Sigmoid colon (tissue), 7 donors: ENCODE data around the gene SCYGR1. TPM values are rescaled to one million over a fixed set of nuclear protein-coding genes. Genes with fewer than 3 reads are reported as not detected.

ENCODE experiments used
- DNase-seq: peaks from one replicate; pipeline ENCODE4 v3.0.0-alpha.2; 2019
- H3K27ac ChIP-seq, 4 donors: fragments of 200-600 bp; sonication (generic); one replicate each; pipeline ENCODE4 v1.5.1; 2016 to 2019; ENCODE audit warnings: mild to moderate bottlenecking in 1 of 4
- H3K27me3 ChIP-seq, 3 donors: fragments of 200-600 bp; sonication (generic); one replicate each; pipeline ENCODE4 v1.5.1; 2019; ENCODE audit warnings: mild to moderate bottlenecking in 1 of 3
- H3K36me3 ChIP-seq, 4 donors: fragments of 200-600 bp; sonication (generic); one replicate each; pipeline ENCODE4 v1.5.1; 2016 to 2019
- H3K4me1 ChIP-seq, 4 donors: fragments of 200-600 bp; sonication (generic); one replicate each; pipeline ENCODE4 v1.5.1; 2017 to 2019
- H3K4me3 ChIP-seq, 4 donors: fragments of 200-600 bp; sonication (generic); one replicate each; pipeline ENCODE4 v1.5.1; 2017 to 2019; ENCODE audit warnings: mild to moderate bottlenecking in 2 of 4, moderate library complexity in 1 of 4
- H3K9me3 ChIP-seq, 4 donors: fragments of 200-600 bp in 3 of 4; sonication (generic) in 3 of 4; one replicate each; pipeline versions ENCODE4 v1.5.1 to v1.6.1; 2013 to 2019
- EP300 ChIP-seq, 4 donors: sonication (generic); formaldehyde crosslinking; IDR thresholded peaks; one replicate each; pipeline ENCODE4 v1.6.1; 2017; ENCODE audit warnings: antibody characterized with exemption in 4 of 4
- POLR2A ChIP-seq, 2 donors: fragments of 450-650 bp; IDR thresholded peaks; one replicate each; pipeline ENCODE4 v1.6.1; 2016; ENCODE audit warnings: antibody characterized with exemption in 2 of 2, mild to moderate bottlenecking in 2 of 2, moderate library complexity in 2 of 2
- POLR2AphosphoS5 ChIP-seq, 4 donors: sonication (generic); formaldehyde crosslinking; IDR thresholded peaks; one replicate each; pipeline ENCODE4 v1.6.1; 2017; ENCODE audit warnings: antibody characterized with exemption in 4 of 4
- WGBS, 2 donors: extraction: QIAGEN DNeasy Blood & Tissue Kit; methylation state at CpG; one replicate each; pipeline ENCODE4 v1.1.7; 2013; 5-methylcytosine and 5-hydroxymethylcytosine counted together
- intact Hi-C: fragments of 100-400 bp; cut with DNase I; formaldehyde crosslinking; loops from one replicate; pipeline ENCODE4 v1.15.1; 2023
- polyA plus RNA-seq, 3 donors: library from polyadenylated mRNA; stranded (reverse); fragments of 200-250 nt; gene quantifications; one replicate each; pipeline ENCODE4 v1.2.3, GENCODE V29; 2013
- total RNA-seq, 4 donors: library from RNA; depleted of rRNA; stranded (reverse); fragments of >200 nt; gene quantifications; one replicate each; pipeline ENCODE4 v1.1.0, GENCODE V29; 2016
- TF ChIP-seq, protein P1 (sequence below), 4 experiments: fragments of 450-650 bp in 3 of 4; fragments of 200-600 bp in 1 of 4; IDR thresholded peaks; one replicate each; pipeline ENCODE4 v1.5.1; 2016 to 2019; ENCODE audit warnings: antibody characterized with exemption in 4 of 4, mild to moderate bottlenecking in 3 of 4, moderate library complexity in 2 of 4
- donor health status: healthy with polysubstance abuse.
- donor health status: Bipolar disorder and iron deficiency.
- donor health status: healthy.

The SCYGR1 gene
- total and polyA plus RNA-seq, 7 donors: not detected

DNA sequence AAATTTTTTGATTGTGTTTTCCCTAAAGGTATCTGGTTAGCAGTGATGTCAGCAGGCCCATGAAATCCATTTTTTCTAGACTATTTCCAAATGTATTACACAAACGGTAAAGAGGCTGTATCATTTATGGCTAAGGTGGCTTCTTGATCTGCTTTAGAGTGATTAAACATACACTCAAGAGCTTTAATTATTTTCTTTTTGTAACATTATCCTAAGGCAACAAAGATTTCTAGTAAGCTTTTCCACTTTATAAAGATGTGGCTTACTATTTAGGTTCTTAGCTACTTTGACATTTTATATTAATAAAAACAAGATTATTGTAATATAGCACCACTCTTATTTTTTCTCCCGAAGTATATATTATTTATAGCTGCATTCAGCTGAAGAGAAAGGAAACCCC, 46.2 kb downstream of the SCYGR1 start:
- Histone ChIP-seq H3K27me3 (no peaks in the 10 kb centered on the region), H3K4me1 (no peaks in the 10 kb centered on the region), H3K27ac (no peak overlapping the region), H3K9me3 (no peaks in the 10 kb centered on the region), H3K4me3 (no peak overlapping the region), H3K36me3 (peaks cover 0 to 47% (median 1%) of the 10 kb centered on the region in 4 donors)
- 82 to 90% methylated on average over 2 of the region's 2 CpGs for WGBS, 2 donors
- DNase-seq: no peak
- intact Hi-C loops: no loop called here
- TF ChIP-seq POLR2AphosphoS5 (IDR thresholded peaks at IDR 0.05) (no peak), EP300 (IDR thresholded peaks at IDR 0.05) (no peak), POLR2A (IDR thresholded peaks at IDR 0.05) (no peak)
- TF ChIP-seq, protein P1, sequence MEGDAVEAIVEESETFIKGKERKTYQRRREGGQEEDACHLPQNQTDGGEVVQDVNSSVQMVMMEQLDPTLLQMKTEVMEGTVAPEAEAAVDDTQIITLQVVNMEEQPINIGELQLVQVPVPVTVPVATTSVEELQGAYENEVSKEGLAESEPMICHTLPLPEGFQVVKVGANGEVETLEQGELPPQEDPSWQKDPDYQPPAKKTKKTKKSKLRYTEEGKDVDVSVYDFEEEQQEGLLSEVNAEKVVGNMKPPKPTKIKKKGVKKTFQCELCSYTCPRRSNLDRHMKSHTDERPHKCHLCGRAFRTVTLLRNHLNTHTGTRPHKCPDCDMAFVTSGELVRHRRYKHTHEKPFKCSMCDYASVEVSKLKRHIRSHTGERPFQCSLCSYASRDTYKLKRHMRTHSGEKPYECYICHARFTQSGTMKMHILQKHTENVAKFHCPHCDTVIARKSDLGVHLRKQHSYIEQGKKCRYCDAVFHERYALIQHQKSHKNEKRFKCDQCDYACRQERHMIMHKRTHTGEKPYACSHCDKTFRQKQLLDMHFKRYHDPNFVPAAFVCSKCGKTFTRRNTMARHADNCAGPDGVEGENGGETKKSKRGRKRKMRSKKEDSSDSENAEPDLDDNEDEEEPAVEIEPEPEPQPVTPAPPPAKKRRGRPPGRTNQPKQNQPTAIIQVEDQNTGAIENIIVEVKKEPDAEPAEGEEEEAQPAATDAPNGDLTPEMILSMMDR (IDR thresholded peaks at IDR 0.05): no peak

GRCh38 chr2:227340106-227340505, 47.6 kb downstream of the SCYGR1 start:
- Histone ChIP-seq H3K36me3 (peaks cover 0 to 61% (median 4%) of the 10 kb centered on the region in 4 donors), H3K4me3 (no peak overlapping the region), H3K27ac (no peak overlapping the region), H3K9me3 (no peaks in the 10 kb centered on the region), H3K27me3 (no peaks in the 10 kb centered on the region), H3K4me1 (no peaks in the 10 kb centered on the region)
- WGBS, 2 donors: 74 to 78% methylated on average over 6 of the region's 6 CpGs
- DNase-seq: no peak
- intact Hi-C loops: no loop called here
- TF ChIP-seq POLR2AphosphoS5 (IDR thresholded peaks at IDR 0.05): no peak
- no peak for TF ChIP-seq EP300 (IDR thresholded peaks at IDR 0.05)

DNA sequence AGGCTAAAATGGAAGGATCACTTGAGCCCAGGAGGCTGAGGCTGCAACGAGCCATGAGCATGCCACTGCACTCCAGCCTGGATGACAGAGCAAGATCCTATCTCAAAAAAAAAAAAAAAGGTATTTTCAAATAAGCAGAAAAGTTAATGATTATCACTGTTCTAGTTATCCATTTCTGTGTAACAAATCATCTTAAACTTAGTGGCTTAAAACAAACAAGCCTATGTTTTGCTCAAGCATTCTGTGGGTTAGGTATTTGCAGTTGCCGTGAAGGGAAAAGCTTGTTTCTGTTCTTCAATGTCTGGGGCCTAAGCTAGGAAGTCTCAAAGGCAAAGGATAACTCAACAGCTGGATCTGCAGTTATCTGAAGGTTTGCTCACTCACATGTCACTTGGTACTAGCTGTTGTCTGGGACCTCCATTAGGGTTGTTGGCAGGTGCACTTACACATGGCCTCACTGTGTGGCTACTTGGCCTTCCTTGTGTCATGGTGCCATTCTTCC, 48.6 kb downstream of the SCYGR1 start:
- TF ChIP-seq, protein P1 (IDR thresholded peaks at IDR 0.05): no peak
- TF ChIP-seq POLR2A (IDR thresholded peaks at IDR 0.05): no peak
- no peak for TF ChIP-seq EP300 (IDR thresholded peaks at IDR 0.05)
- TF ChIP-seq POLR2AphosphoS5 (IDR thresholded peaks at IDR 0.05): no peak
- H3K9me3 ChIP-seq: no peaks in the 10 kb centered on the region
- DNase-seq: no peak
- WGBS, 2 donors: 74 to 78% methylated on average over 2 of the region's 2 CpGs
- H3K36me3 ChIP-seq: peaks cover 0 to 70% (median 4%) of the 10 kb centered on the region in 4 donors
- intact Hi-C loops: no loop called here
- no peak overlapping the region for H3K27ac ChIP-seq
- no peaks in the 10 kb centered on the region for H3K4me1 ChIP-seq
- H3K27me3 ChIP-seq: no peaks in the 10 kb centered on the region
- no peak overlapping the region for H3K4me3 ChIP-seq

Other genes starting within 250 kb of the SCYGR1 start
- gene COL4A4, start 223.7 kb downstream of the SCYGR1 start, total RNA-seq: 1 to 10 TPM in 3 of 4 donors, under 1 TPM in 1; 0.49 to 1.4 (median 1.1) TPM
- 1 to 10 TPM in 1 of 3 donors, not detected in 2; 1.6 TPM for gene COL4A4, start 223.7 kb downstream of the SCYGR1 start, polyA plus RNA-seq
- gene COL4A3, start 223.3 kb downstream of the SCYGR1 start, total RNA-seq: 1 to 10 TPM in 2 of 4 donors, under 1 TPM in 2; 0.68 to 1.6 (median 1.1) TPM
- gene COL4A3, start 223.3 kb downstream of the SCYGR1 start, polyA plus RNA-seq: 1 to 10 TPM in 1 of 3 donors, under 1 TPM in 1, not detected in 1; under 0.01 to 1.0 TPM
- 100 to 1,000 TPM; 109 to 138 (median 118) TPM for gene MFF, start 62.7 kb downstream of the SCYGR1 start, total RNA-seq
- gene MFF, start 62.7 kb downstream of the SCYGR1 start, polyA plus RNA-seq: 10 to 100 TPM; 72.1 to 90.2 (median 76.3) TPM
- gene TM4SF20, start 8.6 kb downstream of the SCYGR1 start, total RNA-seq: not detected
- gene TM4SF20, start 8.6 kb downstream of the SCYGR1 start, polyA plus RNA-seq: 1 to 10 TPM; 1.5 to 8.4 (median 2.3) TPM
- gene AGFG1, start 84.2 kb upstream of the SCYGR1 start, total RNA-seq: 10 to 100 TPM; 41.8 to 53.9 (median 44.1) TPM
- 10 to 100 TPM; 36.0 to 49.5 (median 43.6) TPM for gene AGFG1, start 84.2 kb upstream of the SCYGR1 start, polyA plus RNA-seq
- gene SCYGR2, start 210.9 kb upstream of the SCYGR1 start, total RNA-seq: not detected
- gene SCYGR2, start 210.9 kb upstream of the SCYGR1 start, polyA plus RNA-seq: not detected
- gene SCYGR3, start 226.9 kb upstream of the SCYGR1 start, total RNA-seq: not detected
- gene SCYGR3, start 226.9 kb upstream of the SCYGR1 start, polyA plus RNA-seq: not detected
- gene SCYGR4, start 229.5 kb upstream of the SCYGR1 start, total RNA-seq: not detected
- not detected for gene SCYGR4, start 229.5 kb upstream of the SCYGR1 start, polyA plus RNA-seq